ENCODE data around the gene CFHR4.
"Not testable (repeated sequence)": the region's sequence is repeated elsewhere in the genome, so short reads cannot be mapped to it uniquely, and the experiment has no call there.

Gene CFHR4

GRCh38 chr1:196887515-196888239 lies at the start of gene CFHR4:
CFHR4 (plus strand) TSS chr1:196888052; CDS start chr1:196888151, 99 bp downstream.
- DNase-seq, result no peak

- not testable (repeated sequence) for DNase-seq
Observed at GRCh38 chr1:196849613-196850492, 38.0 kb upstream of the CFHR4 start.

DNA sequence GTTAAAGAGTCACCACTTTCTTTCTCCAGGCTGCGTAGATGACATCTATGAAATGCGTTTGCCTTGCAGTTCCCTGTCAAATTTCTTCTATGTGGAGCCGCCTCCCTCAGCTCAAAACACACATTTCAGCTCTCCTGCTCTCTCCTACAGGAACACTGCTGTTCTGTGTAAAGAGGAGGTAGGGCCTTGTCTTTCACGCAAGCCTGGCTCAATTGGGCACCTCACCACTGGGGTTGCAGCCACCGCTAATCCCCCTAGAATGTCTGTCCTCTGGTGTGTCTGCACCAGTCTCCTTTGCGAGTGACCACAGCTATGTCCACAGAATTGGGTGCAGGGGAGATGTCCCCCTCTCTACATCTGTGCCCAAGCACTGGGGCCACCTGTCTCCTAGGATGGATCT lies 31.8 kb upstream of the CFHR4 start:
- DNase-seq, result no peak

DNA sequence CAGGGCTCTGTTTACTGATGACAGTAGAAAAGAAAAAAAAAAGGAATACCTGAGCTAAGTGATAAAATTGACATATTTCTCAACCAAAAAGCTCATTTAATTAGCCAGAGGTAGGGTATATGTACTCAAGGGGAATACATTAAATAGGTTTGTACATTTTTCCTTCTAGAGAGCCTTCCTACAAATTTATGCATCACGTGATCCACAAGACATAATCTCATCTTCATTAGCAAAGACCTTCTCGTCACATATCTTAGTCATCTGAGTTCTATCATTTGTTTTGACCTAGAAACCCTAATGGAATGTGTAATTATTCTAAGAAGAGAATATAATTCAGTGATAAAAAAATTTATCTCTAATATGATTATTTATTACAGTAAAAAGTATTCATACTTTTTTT lies 30.7 kb upstream of the CFHR4 start:
- no peak for DNase-seq

- no peak for DNase-seq
Observed at GRCh38 chr1:196858811-196859210, 29.0 kb upstream of the CFHR4 start.

GRCh38 chr1:196860323-196860884 lies 27.4 kb upstream of the CFHR4 start:
- DNase-seq, result no peak

- no peak for DNase-seq
Observed at GRCh38 chr1:196861429-196861828, 26.4 kb upstream of the CFHR4 start.

DNA sequence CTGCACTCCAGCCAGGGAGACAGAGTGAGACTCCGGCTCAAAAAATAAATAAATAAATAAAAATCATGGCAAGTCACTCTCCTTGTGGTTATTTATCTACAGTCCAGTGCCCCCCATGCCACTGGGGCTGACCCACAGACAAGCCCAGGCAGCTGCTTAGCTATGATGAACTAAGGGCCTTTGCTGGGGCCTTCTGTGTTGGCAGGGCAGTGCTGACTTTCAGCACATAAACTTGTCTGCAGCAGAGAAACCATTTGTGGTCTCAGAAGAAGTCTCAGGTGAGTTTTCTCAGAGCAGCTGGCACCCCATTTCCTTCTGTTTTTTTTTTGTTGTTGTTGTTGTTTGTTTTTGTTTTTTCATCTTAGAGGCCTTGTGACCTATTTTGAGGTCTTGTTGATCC lies 20.9 kb upstream of the CFHR4 start:
- DNase-seq, result no peak

DNA sequence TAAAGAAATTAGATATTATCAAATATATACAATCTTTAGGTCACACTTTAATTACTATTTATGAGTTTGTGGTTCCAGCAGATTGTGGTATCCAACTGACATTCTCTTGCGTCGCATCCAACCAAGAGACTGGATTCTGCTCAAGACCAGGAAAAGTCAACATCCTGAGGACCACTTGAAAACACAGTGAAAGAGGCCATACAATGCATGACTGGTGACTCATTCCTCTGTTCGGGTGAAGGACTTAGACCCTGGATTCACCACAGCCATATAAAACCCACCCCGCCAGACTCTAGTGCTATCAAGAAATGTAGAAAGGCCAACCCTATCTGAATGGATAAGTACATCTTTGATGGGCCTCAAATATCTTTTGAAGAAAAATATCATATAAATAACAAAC lies 14.5 kb upstream of the CFHR4 start:
- DNase-seq, result no peak

GRCh38 chr1:196875935-196876334 lies 11.9 kb upstream of the CFHR4 start:
- DNase-seq, result no peak

DNA sequence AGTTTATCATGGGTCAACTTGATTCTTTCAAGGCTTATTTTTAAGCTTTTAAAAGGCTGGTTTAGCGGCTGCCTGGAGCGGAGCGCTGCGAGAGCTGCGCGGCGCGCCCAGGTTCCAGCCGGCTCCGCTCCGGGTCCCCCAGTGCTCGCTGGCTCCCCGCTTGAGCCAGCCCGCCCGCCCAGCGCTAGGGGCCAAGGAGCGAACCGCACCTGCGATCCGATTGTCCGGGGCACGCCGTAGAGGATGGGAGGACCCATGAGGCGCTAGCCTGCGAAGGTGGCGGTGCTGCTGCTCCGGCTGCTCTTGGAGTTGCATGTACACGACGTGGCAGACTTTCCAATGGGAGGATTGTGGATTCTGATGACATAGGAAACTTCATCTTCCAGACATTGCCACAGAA lies 9.9 kb upstream of the CFHR4 start:
- no peak for DNase-seq

DNA sequence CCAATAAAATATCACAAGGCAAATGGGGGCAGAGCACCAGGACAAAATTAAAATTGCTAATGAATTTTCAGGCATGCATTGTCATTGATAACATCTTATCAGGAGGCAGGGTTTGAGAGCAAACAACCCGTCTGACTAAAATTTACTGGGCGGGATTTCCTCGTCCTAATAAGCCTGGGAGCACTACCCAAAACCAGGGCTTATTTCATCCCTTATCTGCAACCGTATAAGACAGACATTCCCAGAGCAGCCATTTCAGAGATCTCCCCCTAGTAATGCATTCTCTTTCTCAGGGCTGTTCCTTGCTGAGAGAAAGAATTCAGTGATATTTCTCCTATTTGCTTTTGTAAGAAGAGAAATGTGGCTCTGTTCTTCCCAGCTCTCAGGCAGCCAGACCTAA lies 1.3 kb upstream of the CFHR4 start:
- DNase-seq, result not testable (repeated sequence)

- DNase-seq, result no peak
Observed at GRCh38 chr1:196890668-196891067, 2.8 kb downstream of the CFHR4 start.

- no peak for DNase-seq
Observed at GRCh38 chr1:196891251-196891650, 3.4 kb downstream of the CFHR4 start.

- no peak for DNase-seq
Observed at GRCh38 chr1:196896355-196896754, 8.5 kb downstream of the CFHR4 start.

- DNase-seq, result no peak
Observed at GRCh38 chr1:196897158-196897828, 9.4 kb downstream of the CFHR4 start.

DNA sequence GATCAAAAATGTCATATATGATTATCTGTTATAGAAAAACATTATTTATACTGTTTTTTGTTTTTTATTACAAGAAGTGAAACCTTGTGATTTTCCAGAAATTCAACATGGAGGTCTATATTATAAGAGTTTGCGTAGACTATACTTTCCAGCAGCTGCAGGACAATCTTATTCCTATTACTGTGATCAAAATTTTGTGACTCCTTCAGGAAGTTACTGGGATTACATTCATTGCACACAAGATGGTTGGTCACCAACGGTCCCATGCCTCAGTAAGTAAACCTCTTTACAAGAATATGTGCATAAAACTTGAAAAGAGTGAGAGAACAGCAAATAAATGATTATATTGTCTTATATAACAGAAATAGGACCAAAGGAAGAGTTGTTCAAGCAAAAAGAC lies 14.5 kb downstream of the CFHR4 start:
- no peak for DNase-seq

DNA sequence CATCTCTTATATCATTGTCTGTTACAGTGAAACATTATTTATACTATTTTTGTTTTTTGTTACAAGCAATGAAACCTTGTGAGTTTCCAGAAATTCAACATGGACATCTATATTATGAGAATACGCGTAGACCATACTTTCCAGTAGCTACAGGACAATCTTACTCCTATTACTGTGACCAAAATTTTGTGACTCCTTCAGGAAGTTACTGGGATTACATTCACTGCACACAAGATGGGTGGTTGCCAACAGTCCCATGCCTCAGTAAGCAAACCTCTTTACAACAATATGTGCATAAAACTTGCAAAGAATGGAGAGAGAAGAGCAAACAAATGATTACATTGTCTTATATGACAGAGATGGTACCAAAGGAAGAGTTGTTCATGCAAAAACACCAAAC lies 22.4 kb downstream of the CFHR4 start:
- peak in 1 of 2 experiments; percentile 20 for DNase-seq

DNA sequence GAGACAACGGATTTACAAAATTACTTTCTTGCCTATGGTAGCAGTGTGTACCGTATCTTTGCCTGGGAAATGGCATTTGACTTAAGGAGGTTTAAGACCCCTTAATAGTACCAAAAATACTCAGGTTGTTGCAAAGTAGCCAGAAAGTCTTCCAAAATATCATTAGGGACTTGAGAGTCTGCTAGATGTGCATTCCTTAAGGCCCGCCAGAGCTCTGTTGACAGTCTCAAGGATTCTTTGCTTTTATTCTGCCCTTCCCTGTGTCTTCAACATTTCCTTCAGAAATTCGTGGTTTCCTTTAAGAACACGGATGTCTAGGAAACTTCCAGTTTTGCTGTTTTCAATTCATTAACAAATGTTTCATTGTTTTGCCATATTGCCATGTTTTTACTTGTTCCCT lies 24.4 kb downstream of the CFHR4 start:
- not testable (repeated sequence) for DNase-seq

GRCh38 chr1:196926839-196927238 lies 39.0 kb downstream of the CFHR4 start:
- DNase-seq, result not testable (repeated sequence)

DNA sequence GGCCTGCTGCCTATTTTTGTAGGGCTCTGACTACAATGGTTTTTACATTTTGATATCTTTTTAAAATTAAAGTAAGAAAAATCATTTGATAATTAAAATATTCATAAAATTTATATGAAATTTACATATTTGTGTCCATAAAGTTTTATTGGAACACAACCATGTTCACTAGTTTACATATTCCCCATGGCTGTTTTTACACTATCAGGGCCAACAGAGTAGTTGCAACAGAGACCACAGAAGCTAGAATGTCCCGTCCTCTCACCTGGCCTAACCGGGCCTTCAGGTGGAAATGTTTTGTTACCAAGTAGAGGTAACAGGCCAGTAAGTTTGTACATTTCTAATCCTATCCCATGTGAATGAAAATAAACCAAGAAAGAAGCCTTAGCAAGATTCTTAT lies 45.0 kb downstream of the CFHR4 start:
- DNase-seq, result not testable (repeated sequence)

GRCh38 chr1:196933531-196934189 lies 45.8 kb downstream of the CFHR4 start:
- peak in 1 of 2 experiments; percentile 42 for DNase-seq

- DNase-seq, result not testable (repeated sequence)
Observed at GRCh38 chr1:196941474-196941873, 53.6 kb downstream of the CFHR4 start.

All from NCI-H446 (cell line).